Measurements from ENCODE around the gene GUCY1A2. TPM values are rescaled to one million over a fixed set of nuclear protein-coding genes. Genes with fewer than 3 reads are reported as not detected.

GUCY1A2 gene
- polyA plus RNA-seq, 1 donor (not counting 4 experiments of a cell fraction or from before 2014, with no cell fraction given), result not detected

DNA sequence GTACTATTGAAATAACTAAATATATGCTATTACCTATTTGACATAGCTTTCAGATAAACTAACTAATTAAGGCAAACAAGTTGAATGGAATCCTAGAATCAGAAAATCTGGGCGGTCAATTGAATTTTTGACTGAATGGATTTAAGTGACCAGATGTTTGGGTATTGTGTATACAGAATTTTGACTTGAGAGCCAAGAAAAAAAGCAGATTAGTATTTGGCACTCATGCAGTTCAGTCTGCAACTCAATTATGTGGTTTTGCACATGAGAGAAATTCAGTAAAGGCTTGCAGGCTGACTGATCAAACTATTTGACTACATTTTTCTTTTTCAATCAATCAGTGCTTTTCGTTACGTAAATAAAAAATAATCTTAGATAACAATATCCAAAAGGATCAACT lies 254.8 kb downstream of the GUCY1A2 start:
- Histone ChIP-seq H3K27ac (ENCODE audit: control insufficient read depth, insufficient read depth, low read length) (no peak overlapping the region), H3K9ac (ENCODE audit: control insufficient read depth, extremely low read depth, insufficient read depth, low read length) (no peak overlapping the region), H3K4me3 (ENCODE audit: control insufficient read depth in 2 of 3, extremely low read depth in 1 of 3, insufficient read depth in 2 of 3, low read depth in 1 of 3, low read length in 3 of 3) (no peak overlapping the region), H3K9me3 (ENCODE audit: control insufficient read depth, low read depth, low read length) (no peaks in the 10 kb centered on the region), H3K36me3 (ENCODE audit: control insufficient read depth in 2 of 2, extremely low read depth in 1 of 2, insufficient read depth in 2 of 2, low read length in 2 of 2) (no peaks in the 10 kb centered on the region), H4K20me1 (ENCODE audit: control insufficient read depth, extremely low read depth, insufficient read depth, low read length) (no peaks in the 10 kb centered on the region), H3K79me2 (ENCODE audit: control insufficient read depth, insufficient read depth, low read length) (no peaks in the 10 kb centered on the region), H3K4me1 (ENCODE audit: control insufficient read depth, extremely low read depth, insufficient read depth, low read length) (no peaks in the 10 kb centered on the region), H2AFZ (ENCODE audit: control insufficient read depth, low read length) (no peak overlapping the region), H3K27me3 (ENCODE audit: control insufficient read depth, extremely low read depth, insufficient read depth, low read length) (no peaks in the 10 kb centered on the region), H3K4me2 (ENCODE audit: control insufficient read depth, extremely low read depth, insufficient read depth, low read depth, low read length) (no peak overlapping the region), H3K9me1 (ENCODE audit: control insufficient read depth, extremely low read depth, insufficient read depth, low read length) (no peaks in the 10 kb centered on the region)
- DNase-seq (ENCODE audit: low read depth, low spot score) (no peak), FAIRE-seq (no peak)
- no peak for TF ChIP-seq EZH2 (IDR thresholded peaks at IDR 0.05; ENCODE audit: low read length)
- TF ChIP-seq CTCF (optimal IDR thresholded peaks at IDR 0.05 in 1 of 3, IDR thresholded peaks at IDR 0.05 in 1 of 3, conservative IDR thresholded peaks at IDR 0.05 in 1 of 3; ENCODE audit: extremely low read depth in 1 of 3, insufficient read depth in 2 of 3, low read length in 3 of 3), result no peak
- dilution Hi-C loops (cut with MboI; ENCODE audit: extremely low pct_ligation_motif_present, low sequenced_read_pairs), result no loop called here

GRCh38 chr11:106761745-106762144 lies 256.5 kb downstream of the GUCY1A2 start:
- FAIRE-seq (no peak), DNase-seq (ENCODE audit: low read depth, low spot score) (no peak)
- TF ChIP-seq EZH2 (IDR thresholded peaks at IDR 0.05; ENCODE audit: low read length), result no peak
- no peak for TF ChIP-seq CTCF (optimal IDR thresholded peaks at IDR 0.05 in 1 of 3, IDR thresholded peaks at IDR 0.05 in 1 of 3, conservative IDR thresholded peaks at IDR 0.05 in 1 of 3; ENCODE audit: extremely low read depth in 1 of 3, insufficient read depth in 2 of 3, low read length in 3 of 3)
- no peaks in the 10 kb centered on the region for H3K9me1 ChIP-seq (ENCODE audit: control insufficient read depth, extremely low read depth, insufficient read depth, low read length)
- H3K9me3 ChIP-seq (ENCODE audit: control insufficient read depth, low read depth, low read length), result no peaks in the 10 kb centered on the region
- no peak overlapping the region for H3K27ac ChIP-seq (ENCODE audit: control insufficient read depth, insufficient read depth, low read length)
- H2AFZ ChIP-seq (ENCODE audit: control insufficient read depth, low read length), result no peak overlapping the region
- no peaks in the 10 kb centered on the region for H3K36me3 ChIP-seq (ENCODE audit: control insufficient read depth in 2 of 2, extremely low read depth in 1 of 2, insufficient read depth in 2 of 2, low read length in 2 of 2)
- no peak overlapping the region for H3K4me2 ChIP-seq (ENCODE audit: control insufficient read depth, extremely low read depth, insufficient read depth, low read depth, low read length)
- no peaks in the 10 kb centered on the region for H3K27me3 ChIP-seq (ENCODE audit: control insufficient read depth, extremely low read depth, insufficient read depth, low read length)
- H3K4me3 ChIP-seq (ENCODE audit: control insufficient read depth in 2 of 3, extremely low read depth in 1 of 3, insufficient read depth in 2 of 3, low read depth in 1 of 3, low read length in 3 of 3), result no peak overlapping the region
- dilution Hi-C loops (cut with MboI; ENCODE audit: extremely low pct_ligation_motif_present, low sequenced_read_pairs), result no loop called here
- no peaks in the 10 kb centered on the region for H3K79me2 ChIP-seq (ENCODE audit: control insufficient read depth, insufficient read depth, low read length)
- no peaks in the 10 kb centered on the region for H3K4me1 ChIP-seq (ENCODE audit: control insufficient read depth, extremely low read depth, insufficient read depth, low read length)
- no peak overlapping the region for H3K9ac ChIP-seq (ENCODE audit: control insufficient read depth, extremely low read depth, insufficient read depth, low read length)
- no peaks in the 10 kb centered on the region for H4K20me1 ChIP-seq (ENCODE audit: control insufficient read depth, extremely low read depth, insufficient read depth, low read length)

All from keratinocyte (primary cell).